NCI-H1105 treated with DMSO at 0.1 percent for 48 hours (cell line): ENCODE results near the gene PAK4.
A peak's percentile ranks its signal among the peaks of the same experiment; 100 is the strongest.
"Not testable (repeated sequence)": the region's sequence is repeated elsewhere in the genome, so short reads cannot be mapped to it uniquely, and the experiment has no call there.

Experiments used
- DNase-seq: peaks from one replicate; lab custom pipeline; 2025; lab: John Stamatoyannopoulos, UW

The PAK4 gene

DNA sequence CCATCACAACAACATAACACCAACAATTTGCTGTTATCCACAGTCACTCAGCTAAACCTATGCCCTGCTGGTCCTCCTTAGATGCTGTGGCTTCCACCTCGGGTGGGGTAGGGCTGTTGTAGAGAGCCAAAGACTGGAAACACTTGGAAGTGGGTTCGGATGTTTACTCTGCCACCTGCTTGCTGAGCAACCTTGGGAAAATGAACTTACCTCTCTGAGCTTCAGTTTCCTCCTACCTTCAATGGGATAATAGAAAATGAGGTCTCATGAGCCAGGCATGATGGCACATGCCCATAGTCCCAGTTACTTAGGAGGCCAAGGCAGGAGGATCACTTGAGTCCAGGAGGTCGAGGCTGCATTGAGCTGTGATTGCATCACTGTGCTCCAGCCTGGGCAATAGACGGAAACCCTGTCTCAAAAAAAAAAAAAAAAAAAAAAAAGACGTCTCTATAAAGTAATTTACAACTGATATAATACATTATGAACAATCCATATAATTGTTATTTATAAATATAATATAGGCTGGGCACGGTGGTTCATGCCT, 81.8 kb downstream of the PAK4 start:
- no peak for DNase-seq

DNA sequence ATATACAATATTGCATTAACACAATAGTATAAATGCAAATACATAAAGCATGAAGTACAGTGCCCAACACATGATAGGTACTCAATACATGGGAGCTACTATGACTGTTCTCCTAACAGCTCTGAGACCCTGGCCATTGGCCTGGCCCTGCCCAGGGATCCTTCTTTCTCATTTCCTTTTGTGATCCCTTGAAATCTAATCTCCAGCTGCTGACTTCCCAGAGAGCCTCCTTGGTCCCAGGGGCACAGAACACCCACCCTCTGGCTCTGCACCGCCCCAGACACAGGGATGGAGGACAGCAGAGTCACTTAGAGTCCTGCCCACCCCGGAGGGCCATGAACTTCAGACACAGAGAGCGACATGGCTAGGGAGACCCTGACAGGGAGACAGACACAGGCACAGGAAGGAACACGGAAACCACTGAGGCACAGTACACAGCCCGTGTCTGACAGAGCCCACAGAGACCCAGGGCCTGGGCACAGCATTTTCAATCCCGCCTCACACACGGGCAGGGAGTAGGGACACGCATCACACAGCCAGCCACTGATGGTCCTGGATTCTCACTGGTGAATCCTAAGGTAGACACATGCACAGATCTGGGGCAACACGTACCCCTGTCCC, 82.7 kb downstream of the PAK4 start:
- DNase-seq, result no peak

DNA sequence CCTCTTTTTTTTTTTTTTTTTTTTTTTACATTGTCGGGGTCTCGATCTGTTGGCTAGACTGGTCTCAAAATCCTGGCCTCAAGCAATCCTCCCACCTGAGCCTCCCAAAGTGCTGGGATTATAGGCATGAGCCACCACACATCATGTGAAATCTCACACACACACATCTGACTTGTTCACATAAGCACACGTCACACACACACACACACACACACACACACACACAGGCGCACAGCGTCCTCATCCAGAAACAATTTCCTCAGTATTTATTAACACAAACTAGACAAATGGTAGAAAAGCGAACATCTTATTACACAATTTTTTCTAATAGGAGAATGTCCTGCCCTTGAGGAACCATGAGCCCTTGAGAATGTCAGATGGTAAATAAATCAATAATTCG, 83.6 kb downstream of the PAK4 start:
- no peak for DNase-seq

DNA sequence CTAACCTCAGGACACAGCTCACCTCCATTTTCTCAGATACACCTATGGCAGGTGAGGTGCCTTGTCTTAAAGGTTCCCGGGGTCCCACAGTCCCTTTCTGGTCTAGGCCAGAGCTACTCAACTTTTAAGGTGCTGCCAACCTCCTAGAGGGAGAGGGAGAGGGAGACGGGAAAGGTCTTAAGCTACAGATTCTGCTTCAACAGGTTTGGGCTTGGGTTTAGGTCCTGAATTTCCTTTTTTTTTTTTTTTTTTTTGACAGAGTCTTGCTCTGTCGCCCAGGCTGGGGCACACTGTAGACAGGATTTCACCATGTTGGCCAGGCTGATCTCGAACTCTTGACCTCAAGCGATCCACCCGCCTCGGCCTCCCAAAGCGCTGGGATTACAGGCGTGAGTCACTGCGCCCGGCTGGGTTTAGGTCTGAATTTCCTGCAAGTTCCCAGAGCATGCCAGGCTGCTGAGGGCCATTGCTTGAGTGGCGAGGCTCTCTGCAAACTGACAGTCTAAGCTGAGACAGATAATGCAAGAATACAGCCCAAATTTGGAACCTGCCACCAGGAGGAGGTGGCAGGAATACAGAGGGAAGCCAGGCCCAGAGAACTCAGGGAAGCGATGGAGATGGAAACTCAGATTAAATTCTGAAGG, 86.3 kb downstream of the PAK4 start:
- no peak for DNase-seq

DNA sequence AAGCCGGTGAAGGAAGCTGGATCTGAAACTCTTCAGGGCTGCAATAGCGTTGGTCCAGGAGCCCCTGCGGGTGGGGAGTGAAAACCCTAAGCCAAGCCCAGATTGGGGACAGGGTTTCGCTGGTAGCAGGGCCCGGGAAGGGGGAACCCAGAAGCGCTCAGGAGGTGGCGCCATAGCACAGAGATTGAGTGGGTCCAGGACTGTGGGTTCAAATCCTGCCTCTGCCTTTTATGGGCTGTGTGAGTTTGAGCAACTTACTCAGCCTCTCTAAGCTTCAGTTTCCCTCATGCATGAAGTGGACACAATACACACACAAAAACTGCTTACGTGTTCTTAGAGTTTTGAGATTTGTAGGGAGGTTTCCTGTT, 86.8 kb downstream of the PAK4 start:
- DNase-seq, result no peak

DNA sequence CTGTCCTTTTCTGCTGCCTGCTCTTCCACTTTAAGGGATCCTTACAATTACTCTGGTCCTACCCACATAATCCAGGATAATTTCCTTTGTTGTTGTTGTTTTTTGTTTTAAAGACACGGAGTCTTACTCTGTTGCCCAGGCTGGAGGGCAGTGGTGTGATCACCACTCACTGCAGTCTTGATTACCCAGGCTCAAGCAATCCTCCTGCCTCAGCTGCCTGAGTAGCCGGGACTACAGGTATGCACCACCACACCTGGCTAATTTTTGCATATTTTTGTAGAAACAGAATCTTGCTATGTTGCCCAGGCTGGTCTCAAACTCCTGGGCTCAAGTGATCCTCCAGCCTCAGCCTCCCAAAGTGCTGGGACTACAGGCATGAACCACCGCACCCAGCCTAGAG, 89.7 kb downstream of the PAK4 start:
- DNase-seq, result not testable (repeated sequence)

DNA sequence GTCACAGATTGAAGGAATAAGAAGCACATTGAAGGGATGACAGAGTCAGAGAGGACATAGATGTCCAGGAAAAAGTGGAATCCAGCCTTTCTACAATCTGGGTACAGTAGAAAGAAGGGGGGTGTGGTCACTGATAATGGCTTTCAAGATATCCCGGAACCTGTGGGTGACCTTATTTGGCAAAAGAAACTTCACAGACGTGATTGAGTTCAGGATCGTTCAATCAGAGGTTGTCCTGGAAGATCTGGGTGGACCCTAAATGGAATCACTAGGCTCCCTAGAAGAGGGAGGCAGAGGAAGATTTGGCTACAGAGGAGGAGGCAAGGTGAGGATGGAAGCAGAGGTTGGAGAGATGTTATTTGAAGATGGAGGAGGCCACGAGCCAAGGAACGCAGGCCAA, 91.5 kb downstream of the PAK4 start:
- no peak for DNase-seq

DNA sequence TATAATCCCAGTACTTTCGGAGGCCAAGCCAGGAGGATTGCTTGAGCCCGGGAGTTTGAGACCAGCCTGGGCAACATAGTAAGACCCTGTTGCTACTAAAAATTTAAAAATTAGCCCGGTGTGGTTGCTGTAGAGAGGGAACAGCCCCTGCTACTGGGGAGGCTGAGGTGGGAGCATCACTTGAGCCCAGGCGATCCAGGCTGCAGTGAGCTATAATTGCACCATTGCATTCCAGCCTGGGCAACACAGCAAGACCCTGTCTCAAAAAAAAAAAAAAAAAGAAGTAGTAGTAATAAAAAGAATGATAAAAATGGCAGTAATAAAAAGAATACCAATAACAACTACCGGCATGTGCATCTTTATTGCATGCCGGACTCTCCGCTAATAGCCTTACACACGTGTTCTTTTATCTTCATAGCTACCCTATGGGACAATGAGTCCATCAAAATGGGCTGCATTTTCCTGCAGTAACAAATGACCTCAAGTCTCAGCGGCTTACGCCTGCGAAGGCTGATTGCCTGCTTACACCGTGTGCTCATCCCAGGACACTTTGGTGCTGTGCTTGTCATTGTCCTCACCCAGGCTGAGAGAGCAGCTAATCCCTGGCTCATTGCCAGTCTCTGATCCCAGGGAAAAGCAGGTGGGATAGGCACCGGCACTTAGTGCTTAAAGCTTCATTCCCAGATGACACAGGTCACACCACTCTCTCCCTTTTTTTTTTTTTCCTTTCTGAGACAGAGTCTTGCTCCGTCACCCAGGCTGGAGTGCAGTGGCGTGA, 92.8 kb downstream of the PAK4 start:
- DNase-seq, result peak; percentile 14

DNA sequence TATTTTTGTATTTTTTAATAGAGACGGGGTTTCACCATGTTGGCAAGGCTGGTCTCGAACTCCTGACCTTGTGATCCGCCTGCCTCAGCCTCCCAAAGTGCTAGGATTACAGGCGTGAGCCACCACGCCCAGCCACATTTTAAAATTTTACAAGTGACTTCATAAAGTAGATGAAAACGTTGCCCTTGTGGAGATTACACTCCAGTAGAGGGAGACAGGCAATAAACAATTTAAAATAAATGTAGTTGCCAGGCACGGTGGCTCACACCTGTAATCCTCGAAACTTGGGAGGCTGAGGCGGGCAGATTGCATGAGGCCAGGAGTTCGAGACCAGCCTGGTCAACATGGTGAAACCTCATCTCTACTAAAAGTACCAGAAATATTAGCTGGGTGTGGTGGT, 93.5 kb downstream of the PAK4 start:
- not testable (repeated sequence) for DNase-seq

DNA sequence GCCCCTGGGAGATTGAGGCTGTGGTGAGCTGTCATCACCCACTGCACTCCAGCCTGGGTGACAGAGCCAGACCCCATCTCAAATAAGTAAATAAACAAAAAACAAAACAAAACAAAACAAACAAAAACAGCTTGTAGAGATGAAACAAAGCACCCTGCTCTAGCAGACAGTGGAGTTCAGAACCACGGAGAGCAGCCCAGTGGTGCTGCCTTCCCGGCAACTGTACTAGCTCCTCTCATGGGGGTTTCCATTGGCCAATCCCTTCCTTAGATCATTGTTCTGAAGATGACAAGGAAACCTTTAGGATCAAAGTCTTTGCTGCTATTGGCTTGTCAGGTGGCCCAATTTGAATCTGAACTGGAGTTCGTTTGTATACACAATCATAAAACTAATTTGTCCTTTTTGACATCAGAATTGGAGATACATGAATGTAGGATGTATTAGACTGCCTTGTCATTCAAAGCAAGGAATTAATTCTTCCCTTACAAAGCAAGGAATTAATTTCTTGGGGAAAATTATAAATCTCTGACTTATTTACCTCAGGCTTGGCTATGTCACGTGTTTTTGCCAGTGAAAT, 98.2 kb downstream of the PAK4 start:
- no peak for DNase-seq

DNA sequence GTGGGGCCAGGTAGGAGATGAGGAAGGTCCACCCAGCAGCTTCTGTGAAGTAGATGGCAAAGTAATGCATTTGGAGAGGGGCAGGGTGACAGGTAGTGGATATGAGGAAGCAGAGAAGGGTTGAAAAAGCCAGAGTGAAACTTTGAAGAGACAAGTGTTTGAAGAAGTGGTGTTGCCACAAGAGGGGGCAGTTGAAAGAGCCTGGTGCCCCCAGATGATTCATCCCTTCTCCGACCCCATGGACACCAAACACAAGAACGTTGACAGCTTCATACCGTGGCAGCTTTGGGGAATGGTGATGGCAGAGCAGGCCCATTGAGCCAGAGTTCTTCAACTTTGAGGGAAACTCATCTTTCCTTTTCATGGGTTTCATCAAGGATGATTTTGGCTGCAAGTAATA, 99.3 kb downstream of the PAK4 start:
- DNase-seq, result no peak
